HG03045 (cell line): ENCODE results near the gene C19orf12.
"Not testable (repeated sequence)": the region's sequence is repeated elsewhere in the genome, so short reads cannot be mapped to it uniquely, and the experiment has no call there.

Experiments used
- ATAC-seq: cut with Tn5 transposase; IDR thresholded peaks from one replicate; pipeline ENCODE4 v1.9.1; 2021; ENCODE audit warnings: mild to moderate bottlenecking, moderate library complexity; ENCODE audit not compliant: unreplicated experiment

The C19orf12 gene

DNA sequence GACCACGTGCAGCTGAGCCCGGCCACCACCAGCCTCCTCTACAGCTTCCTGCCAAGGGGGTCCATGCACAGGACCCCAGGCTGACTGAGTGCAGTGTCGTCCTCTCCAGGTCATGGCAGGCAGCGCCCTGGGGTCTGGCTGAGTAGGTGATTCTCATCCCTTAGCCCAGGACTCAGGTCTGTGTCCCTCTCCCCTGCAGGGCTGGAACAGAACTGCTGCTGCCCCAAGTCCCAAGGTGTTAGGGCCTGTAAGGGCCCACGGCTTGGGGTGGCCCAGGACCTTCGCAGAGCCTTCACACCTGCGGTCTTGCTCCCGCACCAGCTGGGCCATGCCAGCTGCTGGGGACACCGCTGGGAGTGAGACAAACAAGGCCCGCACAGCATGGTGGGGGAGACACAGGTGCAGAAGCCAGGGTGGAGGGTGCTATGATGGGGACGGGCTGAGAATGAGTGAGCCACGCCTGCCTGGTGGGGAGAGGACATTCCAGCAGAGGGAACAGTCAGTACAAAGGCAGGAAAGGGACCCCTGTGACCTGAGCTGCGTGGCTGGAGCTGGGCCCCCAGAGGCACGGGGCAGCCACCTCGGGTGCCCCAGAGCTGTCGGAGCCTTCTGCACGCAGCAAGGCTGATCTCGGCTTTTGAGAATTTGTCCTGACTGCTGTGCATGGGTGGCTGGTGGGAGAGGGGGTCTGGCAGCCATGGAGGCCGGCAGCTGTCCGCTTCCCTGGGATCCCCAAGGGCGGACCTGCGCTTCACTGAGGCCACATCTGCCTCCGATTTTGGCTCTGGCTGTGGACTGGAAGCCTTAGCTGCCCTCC is 37.9 kb downstream of the C19orf12 start:
- no peak for ATAC-seq

DNA sequence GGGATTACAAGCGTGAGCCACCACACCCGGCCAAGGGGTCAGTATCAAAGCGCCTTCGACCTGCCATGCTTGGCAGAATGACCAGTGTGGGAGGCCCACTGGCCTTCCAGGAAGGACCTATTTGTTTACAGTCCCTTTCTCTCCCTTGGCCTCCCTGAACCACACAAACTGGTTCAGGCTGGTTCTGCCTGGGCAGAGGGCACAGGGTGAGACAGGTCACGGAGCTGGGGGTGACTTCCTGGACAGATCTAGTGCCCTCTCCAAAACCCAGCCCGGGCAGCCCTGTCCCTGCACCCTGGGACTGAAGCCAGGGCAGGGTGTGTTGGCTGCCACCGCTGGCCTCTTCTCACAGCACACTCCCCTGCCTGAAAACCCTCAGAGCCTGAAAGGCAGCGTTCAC is 38.5 kb downstream of the C19orf12 start:
- ATAC-seq, result no peak

DNA sequence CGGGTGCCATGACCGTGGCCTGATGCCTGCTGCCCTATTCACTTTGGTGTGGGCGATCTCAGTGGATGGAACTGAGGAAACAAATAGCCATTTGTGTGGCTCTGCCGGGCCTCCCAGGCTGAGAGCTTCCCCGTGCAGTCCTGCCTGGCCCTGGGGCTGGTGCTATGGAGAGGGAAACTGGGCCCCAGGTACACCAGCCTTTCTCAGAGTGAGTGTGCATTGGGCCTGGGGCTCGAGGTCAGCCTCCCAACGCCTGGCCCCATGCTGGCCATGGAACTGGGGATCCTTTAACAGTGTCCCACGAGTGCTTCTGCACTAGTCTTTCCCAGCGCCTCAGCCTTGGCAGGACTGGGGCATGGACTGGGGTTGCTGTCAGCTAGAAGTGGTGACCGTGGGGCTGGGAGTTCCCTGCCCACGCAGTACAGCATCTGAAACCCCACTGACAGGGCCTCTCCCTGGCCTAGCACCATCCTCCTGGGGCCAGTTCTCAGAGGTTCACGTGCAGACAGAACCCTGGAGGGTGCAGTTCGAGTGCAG is 39.3 kb downstream of the C19orf12 start:
- ATAC-seq, result no peak

DNA sequence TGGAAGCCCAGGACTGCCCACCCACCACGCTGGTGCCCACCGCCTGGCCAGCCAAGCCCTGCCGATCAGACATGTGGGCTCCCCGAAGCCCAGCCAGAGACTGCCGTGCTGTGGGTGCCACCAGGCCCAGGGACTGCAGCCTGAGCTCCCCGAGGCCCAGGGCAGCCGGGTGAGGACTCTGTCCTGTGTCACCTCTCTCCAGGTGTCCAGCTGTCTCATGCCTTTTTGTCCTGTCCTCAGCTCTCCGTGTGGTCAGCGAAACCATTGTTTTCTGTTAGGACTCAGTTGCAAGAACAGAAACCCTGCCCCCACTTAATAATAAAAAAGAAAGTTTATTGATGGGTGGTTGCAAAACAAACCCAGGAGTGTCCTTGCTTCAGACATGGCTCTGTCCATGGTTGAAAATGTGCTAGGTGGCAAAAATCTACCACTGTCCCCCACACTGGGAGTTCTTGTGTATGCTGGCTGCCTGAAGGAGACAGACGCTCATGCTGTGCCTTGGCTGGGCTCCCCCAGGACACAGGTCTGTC is 39.9 kb downstream of the C19orf12 start:
- ATAC-seq, result no peak

DNA sequence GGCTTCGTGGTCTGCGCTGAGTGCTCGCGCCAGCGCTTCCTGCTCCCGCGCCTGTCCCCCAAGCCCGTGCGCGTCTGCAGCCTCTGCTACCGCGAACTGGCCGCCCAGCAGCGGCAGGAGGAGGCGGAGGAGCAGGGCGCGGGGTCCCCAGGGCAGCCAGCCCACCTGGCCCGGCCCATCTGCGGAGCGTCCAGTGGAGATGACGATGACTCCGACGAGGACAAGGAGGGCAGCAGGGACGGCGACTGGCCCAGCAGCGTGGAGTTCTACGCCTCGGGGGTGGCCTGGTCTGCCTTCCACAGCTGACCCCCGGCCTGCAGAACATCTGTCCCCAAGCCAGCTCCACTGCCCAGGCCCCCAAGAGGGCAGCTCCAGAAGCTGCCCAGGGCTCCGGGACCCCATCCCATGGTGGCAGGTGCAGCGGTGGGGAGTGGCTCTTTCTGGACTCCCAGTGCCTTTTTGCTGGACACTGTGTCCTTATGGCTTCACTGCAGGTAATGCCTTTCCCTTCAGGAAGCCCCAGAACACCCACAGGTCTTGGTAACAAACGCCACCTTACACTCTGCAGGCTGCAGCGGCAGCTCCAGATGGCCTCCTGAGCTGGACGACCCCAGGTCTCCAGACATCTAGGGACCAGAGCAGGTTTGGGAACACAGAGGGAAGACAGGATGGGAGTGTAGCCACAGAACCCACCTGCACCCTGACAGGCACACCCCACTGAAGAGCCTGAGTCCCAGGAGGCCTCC is 40.5 kb downstream of the C19orf12 start:
- no peak for ATAC-seq

DNA sequence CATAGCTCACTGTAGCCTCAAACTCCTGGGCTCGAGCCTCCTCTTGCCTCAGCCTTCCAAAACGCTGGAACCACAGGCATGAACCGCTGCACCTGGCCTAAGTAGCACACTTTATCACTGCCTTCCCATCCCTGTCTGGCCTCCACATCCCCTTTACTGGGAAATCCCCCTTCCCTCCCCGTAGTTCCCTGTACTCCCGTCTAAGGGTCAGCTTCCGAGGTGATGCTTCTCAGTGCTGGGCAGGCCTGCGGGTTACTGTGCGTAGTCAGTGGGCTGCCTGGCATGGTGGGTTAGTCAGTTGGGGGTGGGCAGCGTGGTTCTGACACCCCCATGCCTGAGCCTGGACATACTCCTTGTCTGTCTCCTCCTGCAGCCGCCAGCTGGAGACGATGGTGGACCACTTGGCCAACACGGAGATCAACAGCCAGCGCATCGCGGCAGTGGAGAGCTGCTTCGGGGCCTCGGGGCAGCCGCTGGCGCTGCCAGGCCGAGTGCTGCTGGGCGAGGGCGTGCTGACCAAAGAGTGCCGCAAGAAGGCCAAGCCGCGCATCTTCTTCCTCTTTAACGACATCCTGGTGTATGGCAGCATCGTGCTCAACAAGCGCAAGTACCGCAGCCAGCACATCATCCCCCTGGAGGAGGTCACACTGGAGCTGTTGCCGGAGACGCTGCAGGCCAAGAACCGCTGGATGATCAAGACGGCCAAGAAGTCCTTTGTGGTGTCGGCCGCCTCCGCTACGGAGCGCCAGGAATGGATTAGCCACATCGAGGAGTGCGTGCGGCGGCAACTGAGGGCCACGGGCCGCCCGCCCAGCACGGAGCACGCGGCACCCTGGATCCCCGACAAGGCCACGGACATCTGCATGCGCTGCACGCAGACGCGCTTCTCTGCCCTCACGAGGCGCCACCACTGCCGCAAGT is 41.4 kb downstream of the C19orf12 start:
- no peak for ATAC-seq

DNA sequence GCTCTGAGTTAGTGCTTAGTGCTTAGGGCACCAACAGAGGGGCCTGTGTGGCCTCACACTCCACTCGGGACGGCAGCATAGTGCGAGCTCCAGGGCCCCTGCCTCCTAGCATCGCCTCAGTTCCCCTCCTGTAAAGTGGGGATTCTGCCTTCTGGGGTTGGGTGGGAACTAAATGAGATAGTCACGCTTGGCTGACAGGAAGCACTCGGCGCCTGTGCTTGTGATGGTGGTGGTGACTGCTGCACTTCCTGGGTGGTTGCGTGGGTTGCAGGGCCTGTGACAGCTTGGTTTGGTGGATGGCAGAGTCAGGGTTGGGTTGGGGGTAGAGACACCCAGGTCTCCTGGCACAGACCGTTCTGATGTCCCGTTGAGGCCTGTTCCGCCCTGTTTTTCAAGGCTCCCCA is 42.1 kb downstream of the C19orf12 start:
- peak; percentile 41 for ATAC-seq

DNA sequence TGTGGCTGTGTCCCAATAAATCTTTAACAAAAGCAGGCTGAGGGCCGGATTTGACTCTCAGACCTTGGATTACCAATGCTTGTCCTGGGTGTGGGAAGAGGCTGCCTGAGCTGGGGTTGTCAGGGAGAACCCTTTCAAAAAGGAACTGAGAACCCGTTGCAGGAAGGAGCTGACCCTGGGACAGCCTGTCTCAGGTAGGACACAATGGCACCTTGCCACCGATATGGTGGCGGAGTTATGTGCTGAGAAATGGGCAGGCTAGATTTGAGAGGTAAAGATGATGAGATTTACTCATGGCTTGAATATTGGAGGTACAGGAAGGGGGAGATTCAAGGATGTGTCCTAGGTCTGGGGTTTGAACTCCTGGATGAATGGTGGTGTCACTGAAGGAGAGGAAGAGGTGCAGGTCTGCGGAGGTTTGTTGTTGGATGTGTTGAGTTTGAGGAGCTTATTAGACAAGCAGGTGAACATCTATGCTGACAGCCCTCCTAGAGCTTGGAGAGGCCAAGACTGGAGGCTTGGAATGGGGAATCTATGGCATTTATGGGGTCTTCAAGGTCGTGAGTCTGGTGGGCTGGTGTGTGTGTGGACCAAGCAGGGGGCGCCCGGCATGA is 42.6 kb downstream of the C19orf12 start:
- ATAC-seq, result no peak

DNA sequence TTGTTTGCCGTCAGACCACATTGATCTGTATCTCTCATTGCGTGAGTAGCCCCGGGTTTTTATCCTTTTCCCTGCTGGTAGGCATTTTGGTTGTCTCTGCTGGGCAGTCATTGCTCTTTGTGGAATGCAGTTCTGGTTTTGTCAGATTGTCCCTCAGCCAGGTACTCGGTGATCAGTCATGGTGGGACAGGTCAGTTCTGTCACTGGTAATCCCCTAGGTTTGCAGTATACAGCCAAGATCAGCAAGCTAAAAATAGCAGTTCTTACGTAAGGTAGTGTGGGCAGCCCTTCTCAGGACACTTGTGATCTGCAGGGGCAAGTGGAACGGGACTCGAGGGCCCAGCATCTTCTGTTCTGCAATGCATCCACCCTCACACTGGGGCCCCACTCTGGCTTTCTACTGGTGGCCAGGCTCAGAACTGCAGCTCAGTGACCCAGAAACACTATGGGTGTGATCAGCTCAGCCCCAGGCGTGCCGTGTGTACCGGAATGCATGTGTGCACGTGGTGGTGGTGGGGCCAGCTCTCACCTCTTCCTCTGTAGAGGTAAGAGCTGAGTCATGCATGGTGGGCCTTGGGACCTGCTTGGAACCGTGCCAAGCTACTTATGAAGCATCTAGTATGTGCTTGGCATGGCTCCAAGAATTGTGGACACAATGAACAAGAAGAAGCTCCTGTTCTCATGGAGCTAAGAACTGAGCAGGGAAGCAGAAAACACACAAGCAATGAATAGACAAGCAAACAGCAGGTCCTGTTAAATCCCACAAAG is 43.5 kb downstream of the C19orf12 start:
- ATAC-seq, result peak; percentile 60

DNA sequence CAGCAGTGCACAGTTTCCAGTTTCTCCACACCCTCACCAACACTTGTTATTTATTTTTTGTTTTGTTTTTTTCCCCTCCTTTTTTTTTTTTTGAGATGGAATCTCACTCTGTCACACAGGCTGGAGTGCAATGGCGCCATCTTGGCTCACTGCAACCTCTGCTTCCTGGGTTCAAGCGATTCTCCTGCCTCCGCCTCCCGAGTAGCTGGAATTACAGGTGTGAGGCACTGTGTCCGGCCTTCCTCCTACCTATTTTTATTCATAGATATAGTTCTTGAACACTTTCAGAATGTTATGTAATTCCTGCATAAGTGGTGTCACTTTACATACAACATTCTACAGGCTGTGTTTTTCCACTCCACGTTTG is 44.1 kb downstream of the C19orf12 start:
- ATAC-seq, result not testable (repeated sequence)

DNA sequence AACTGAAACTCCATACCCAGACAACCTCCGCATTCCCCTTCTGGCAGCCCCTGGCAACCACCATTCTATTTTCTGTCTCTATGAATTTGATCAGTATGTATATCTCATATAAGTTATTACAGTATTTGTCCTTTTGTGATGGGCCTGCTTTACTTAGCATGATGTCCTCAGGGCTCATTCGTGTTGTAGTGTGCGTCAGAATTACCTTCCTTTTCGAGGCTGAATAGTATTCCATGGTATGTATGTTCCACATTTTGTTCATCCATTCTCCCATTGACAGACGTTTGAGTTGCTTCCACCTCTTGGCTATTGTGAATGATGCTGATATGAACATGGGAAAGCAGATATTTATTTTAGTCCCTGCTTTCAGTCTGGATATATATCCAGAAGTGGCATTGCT is 44.8 kb downstream of the C19orf12 start:
- ATAC-seq, result no peak

DNA sequence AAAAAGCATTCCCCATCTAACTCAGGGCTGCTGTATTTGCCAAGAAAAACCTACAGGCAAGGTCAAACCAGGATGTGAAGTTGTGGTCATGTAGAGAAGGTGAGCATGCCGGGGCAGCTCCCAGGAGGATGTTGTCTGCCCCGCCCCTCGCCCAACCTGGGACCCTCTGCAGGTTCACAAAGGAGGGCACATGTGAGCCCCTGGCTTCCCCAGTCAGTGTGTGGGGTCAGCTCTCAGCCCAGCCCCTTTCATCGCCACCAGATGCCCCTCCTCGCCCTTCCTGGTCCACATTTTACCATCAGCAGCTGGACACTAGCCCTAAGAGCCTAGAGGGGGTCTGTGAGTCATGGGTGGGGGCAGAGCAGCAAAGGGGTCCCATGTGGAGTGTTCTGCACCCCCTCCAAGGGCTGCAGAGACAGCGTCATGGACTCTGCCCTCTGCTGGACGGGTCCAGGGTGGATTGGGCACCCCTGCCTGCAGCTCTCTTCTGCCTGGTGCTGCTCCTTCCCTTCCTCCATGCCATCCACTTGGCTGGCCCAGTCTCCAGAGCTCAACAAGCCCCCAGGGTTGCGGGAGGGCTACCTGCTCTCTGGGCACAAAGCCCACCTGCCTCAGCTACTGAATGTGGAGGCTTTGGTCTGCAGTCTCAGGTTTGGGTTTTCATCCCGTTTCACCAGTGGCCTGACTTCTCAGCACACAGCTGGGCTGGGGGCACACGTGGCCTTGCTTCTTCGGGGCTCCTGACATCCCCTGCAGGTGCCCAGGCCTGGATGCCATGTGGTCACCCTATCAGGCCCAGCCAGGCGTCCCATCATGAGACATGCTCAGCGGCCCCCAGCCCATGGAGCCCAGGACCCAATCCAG is 46.1 kb downstream of the C19orf12 start:
- no peak for ATAC-seq

DNA sequence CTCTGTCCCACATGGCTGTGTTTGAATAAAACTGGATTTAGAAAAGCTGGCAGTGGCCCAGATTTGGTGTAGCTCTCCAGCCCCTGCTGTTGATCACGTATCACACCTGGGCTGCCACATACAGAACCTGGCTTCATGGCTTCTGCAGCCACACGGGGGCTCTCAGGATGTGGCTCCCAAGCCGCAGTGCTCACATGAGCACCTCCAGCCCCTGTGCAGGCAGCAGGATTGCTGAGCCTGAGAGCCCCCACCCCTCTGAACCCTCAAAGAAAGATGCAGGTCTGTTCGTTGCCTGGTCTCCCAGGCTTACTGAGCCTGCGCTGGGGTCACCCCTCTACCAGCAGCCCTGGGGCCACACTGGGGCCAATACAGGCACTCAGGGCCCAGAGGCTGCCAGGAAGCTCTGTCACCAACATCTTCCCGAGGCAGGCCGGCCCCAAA is 47.1 kb downstream of the C19orf12 start:
- no peak for ATAC-seq

DNA sequence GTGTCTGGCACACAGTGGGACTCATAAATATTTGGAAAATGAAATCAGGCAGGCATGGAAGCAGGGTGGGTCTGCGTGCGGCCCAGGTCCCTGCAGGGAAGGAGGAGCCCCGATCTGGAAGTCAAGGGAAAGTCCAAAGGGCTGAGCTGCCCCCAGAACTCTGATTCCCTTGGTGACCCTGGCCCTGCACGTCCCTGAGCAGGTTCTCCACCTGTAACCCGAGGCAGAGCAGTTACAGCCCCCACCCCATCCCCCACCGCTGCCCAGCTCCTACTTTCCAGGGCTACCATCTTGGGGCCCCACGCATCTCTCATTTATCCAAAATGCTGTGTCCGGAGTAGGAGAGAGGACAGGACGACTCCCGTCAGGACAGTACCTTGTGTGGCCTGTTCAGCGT is 47.7 kb downstream of the C19orf12 start:
- no peak for ATAC-seq

DNA sequence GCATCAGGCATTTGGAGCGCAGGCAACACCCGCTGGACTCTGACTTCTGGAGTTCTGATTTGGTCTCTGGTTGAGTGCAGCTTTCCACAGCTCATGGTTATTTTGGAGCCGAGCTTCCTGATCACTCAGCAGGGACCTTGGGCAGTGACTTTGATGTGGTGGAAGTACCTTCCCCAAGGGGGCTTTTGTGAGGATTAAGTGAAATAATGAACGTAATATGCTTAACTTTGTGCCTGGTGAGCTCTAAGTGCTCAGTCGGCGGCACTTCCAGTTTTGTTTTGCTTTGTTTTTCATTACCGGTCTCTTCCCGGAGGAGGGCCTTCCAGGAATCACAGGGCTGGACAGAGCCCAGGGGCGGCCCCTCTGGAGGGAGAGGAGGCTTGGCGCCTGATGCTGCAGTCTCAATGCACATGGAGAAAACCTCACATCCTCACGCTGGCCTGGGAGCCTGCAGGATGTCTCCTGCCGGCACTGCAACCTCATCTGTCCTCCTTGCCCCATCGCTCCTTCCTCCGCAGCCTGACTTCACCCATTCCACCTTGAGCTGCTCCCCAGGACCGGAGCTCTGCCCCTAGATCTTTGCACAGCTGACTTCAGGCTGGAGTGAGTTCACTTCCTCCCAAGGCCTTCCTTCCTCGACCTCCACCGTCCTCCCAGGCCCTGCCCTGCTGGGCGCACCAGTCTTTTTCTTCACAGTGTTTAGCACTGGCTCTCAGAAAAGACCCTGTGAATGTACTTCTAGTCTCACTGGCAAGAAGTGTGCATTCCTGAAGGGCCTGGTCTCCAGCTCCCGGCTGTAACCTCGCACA is 48.3 kb downstream of the C19orf12 start:
- ATAC-seq, result no peak

DNA sequence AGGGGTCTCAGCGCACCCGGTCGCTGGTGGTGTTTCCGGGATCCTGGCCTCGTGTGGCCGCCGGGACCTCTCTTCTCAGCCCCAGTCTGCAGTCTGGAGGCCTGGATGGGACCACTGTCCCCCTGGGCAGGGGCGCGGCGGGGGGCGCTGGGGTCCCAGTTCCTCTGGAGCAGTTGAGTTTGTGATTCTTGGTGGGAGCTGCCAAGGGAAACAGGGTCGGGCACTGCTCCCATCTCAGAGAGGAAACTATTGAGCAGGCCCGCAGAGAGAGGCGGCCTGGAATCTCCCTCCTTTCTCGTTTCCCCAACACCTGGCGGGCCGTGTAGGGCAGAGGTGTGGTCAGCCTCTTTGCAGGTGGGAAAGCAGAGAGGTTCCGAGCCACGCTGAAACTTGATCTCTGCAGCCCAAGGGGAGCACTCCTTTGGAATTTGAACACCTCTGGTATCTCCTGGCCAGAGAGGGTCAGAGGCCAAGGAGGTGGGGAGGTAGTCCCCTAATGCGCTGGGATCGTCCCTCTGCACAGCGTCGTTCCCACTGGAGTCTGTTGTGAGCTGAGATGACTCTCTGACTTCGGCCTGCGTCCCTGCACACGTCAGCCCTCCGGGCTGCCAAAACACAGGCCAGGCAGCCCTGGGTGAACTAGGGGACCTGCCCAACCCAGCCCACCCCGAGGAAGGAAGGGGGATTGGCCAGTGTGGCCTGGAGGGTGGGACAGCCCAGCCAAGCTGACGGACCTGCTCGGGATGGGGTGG is 49.1 kb downstream of the C19orf12 start:
- ATAC-seq, result peak; percentile 7

DNA sequence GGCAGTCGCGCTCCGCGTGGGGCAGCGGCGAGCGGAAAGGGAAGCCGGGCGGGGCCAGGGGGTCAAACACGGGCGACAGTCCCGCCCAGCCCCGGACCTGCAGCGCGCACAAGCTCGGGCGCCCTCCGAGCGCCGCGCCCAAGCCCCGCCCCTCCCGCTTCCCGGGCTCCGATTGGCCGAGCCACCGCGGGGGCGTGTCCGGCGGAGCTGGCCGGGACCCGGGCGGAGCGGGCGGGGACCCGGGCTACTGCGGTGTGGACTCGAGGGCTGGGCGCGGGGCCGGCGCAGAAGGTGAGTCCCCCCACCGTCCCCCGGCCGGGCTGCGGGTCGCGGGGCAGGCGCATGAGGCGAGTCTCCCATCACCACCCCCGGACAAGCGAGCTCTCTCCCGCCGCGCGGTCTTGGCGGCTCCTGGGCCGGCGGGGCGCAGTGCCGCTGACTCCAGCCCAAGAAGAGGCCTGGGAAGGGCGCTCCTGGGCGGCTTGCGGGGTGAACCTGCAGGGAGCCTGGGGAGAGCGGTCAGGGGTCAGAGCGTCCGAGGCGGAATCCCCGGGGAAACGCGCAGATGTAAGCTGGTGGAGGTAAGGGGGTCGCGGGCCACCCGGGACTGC is 49.7 kb downstream of the C19orf12 start, which contains the start of gene PLEKHF1:
TSS of gene PLEKHF1 (plus strand) at position 247 of the 611 bp plus-strand sequence. CDS start 8,379 bp downstream, outside the sequence.
- peak; percentile 88 for ATAC-seq
